Middle frontal gyrus (tissue), 1 donor: ENCODE results near the gene MYG1.

Experiments
- DNase-seq: peaks from one replicate; pipeline ENCODE4 v3.0.0-alpha.2; 2015; ENCODE audit warnings: low spot score; ENCODE audit errors: extremely low spot score

The MYG1 gene

DNA sequence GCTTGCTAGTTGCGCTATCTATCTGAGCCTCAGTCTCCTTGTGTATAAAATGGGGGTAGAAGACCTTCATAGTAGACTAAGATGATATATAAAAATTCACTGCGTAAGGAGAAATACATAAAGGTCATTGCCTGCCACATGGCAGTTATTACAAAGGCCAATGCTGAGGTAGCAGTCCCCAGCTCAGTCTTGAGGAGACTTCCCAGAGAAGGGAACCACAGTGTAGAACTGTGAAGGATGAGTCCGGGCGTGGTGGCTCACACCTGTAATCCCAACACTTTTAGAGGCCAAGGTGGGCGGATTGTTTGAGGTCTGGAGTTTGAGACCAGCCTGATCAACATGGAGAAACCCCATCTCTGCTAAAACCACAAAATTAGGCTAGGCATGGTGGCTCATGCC, 53.8 kb downstream of the MYG1 start:
- DNase-seq = no peak

DNA sequence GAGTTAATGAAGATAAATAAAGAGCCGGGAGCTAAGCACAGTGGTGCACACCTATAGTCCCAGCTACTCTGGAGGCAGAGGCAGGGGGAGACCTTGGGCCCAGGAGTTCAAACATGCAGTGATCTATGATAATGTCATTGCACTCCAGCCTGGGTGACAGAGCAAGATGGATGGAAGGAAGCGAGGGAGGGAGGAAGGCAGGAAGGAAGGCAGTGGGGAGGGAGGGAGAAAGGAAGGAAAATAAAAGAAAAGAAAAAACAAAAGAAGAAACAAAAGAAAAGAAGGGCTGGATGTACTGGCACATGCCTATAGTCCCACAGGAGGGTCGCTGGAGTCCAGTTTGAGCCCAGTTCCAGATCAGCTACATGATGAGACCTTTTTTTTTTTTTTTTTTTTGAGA, 55.6 kb downstream of the MYG1 start:
- DNase-seq = no peak
